Spleen (tissue), 7 donors: Measurements from ENCODE around the gene ATP6V1C2.

Source experiments
- CTCF ChIP-seq, 11 experiments: fragments of 200-600 bp in 7 of 11; fragments of 450-650 bp in 4 of 11; sonication (generic) in 4 of 11; IDR thresholded peaks in 8 of 11; conservative IDR thresholded peaks in 3 of 11; 1 replicate in 7 of 11; 2 replicates in 4 of 11; pipeline versions ENCODE4 v1.4.0 to v1.8.0; 2016 to 2021; ENCODE audit warnings: antibody characterized with exemption in 11 of 11, inconsistent platforms in 4 of 11, mild to moderate bottlenecking in 1 of 11
- POLR2A ChIP-seq, 3 donors: fragments of 450-650 bp; IDR thresholded peaks; one replicate each; pipeline ENCODE4 v1.5.1; 2017; ENCODE audit warnings: antibody characterized with exemption in 3 of 3, mild to moderate bottlenecking in 1 of 3
- donor health status: DM: no; HTN: no; CAD: no; lungs with moderate emphysema.
- donor health status: DM: no; HTN: no; CAD: no.
- donor health status: DM: no; HTN: no; CAD: no.

GRCh38 chr2:10678225-10678624, 43.2 kb upstream of the ATP6V1C2 start:
- TF ChIP-seq CTCF (IDR thresholded peaks at IDR 0.05 in 8 of 11, conservative IDR thresholded peaks at IDR 0.05 in 3 of 11) (peak in 1 of 11 experiments; percentile 11), POLR2A (IDR thresholded peaks at IDR 0.05) (no peak)
